Gastrocnemius medialis (tissue), 4 donors: ENCODE data around the gene C1orf185. TPM values are rescaled to one million over a fixed set of nuclear protein-coding genes. Genes with fewer than 3 reads are reported as not detected.

Experiments
- ATAC-seq, 2 donors: fragments of 150-250 bp; one replicate each; pipeline ENCODE4 v1.9.1; 2016
- DNase-seq, 2 donors: peaks; one replicate each; pipeline ENCODE4 v3.0.0-alpha.2; 2019
- H3K27ac ChIP-seq, 4 donors: fragments of 200-600 bp; sonication (generic); 1 replicate in 1 of 4; 2 replicates in 3 of 4; pipeline ENCODE4 v1.5.1; 2016 to 2018; ENCODE audit warnings: mild to moderate bottlenecking in 2 of 4, moderate library complexity in 1 of 4
- H3K27me3 ChIP-seq, 3 donors: fragments of 200-600 bp; sonication (generic) in 2 of 3; 1 replicate in 1 of 3; 2 replicates in 2 of 3; pipeline versions ENCODE4 v1.5.1 to v1.6.0; 2016 to 2019; ENCODE audit warnings: mild to moderate bottlenecking in 1 of 3, moderate library complexity in 1 of 3
- H3K36me3 ChIP-seq, 2 donors: fragments of 200-600 bp; sonication (generic) in 1 of 2; one replicate each; pipeline ENCODE4 v1.5.1; 2017 to 2018
- H3K4me1 ChIP-seq, 2 donors: fragments of 200-600 bp; sonication (generic) in 1 of 2; one replicate each; pipeline ENCODE4 v1.5.1; 2016 to 2017; ENCODE audit warnings: mild to moderate bottlenecking in 2 of 2
- H3K4me3 ChIP-seq, 4 donors: fragments of 200-600 bp; sonication (generic) in 3 of 4; 1 replicate in 1 of 4; 2 replicates in 3 of 4; pipeline ENCODE4 v1.5.1; 2016 to 2019; ENCODE audit warnings: mild to moderate bottlenecking in 2 of 4
- H3K9me3 ChIP-seq, 3 donors: fragments of 200-600 bp; sonication (generic) in 2 of 3; 1 replicate in 1 of 3; 2 replicates in 2 of 3; pipeline ENCODE4 v1.5.1; 2016 to 2019
- CTCF ChIP-seq, 5 experiments: fragments of 450-650 bp in 3 of 5; fragments of 200-600 bp in 2 of 5; sonication (generic) in 2 of 5; IDR thresholded peaks in 4 of 5; conservative IDR thresholded peaks in 1 of 5; 1 replicate in 4 of 5; 2 replicates in 1 of 5; pipeline ENCODE4 v1.5.1; 2016 to 2019; ENCODE audit warnings: antibody characterized with exemption in 5 of 5, mild to moderate bottlenecking in 3 of 5, moderate library complexity in 3 of 5
- POLR2A ChIP-seq, 2 donors: fragments of 450-650 bp; IDR thresholded peaks; one replicate each; pipeline ENCODE4 v1.6.1; 2017; ENCODE audit warnings: antibody characterized with exemption in 2 of 2, mild to moderate bottlenecking in 2 of 2, moderate library complexity in 2 of 2
- in situ Hi-C, 4 donors: fragments of 200-750 bp; cut with MboI; loops; one replicate each; pipeline versions ENCODE4 v1.15.0 to v1.8.0; 2017; ENCODE audit warnings: low sequenced_read_pairs in 4 of 4
- intact Hi-C: fragments of 100-400 bp; cut with DNase I; formaldehyde crosslinking; loops from one replicate; pipeline ENCODE4 v1.15.1; 2023; ENCODE audit warnings: low total_unique reads
- total RNA-seq, 4 donors: library from RNA; depleted of rRNA; stranded (reverse); fragments of >200 nt; gene quantifications; one replicate each; pipeline versions ENCODE4 v1.1.0 to v1.2.3, GENCODE V29; 2016

Gene C1orf185
- total RNA-seq, 4 donors from 2014 or later: not detected

- no peak for TF ChIP-seq POLR2A (IDR thresholded peaks at IDR 0.05)
- TF ChIP-seq CTCF (IDR thresholded peaks at IDR 0.05 in 4 of 5, conservative IDR thresholded peaks at IDR 0.05 in 1 of 5): no peak
- Histone ChIP-seq H3K27me3 (no peaks in the 10 kb centered on the region), H3K27ac (no peak overlapping the region), H3K9me3 (no peaks in the 10 kb centered on the region), H3K4me1 (no peaks in the 10 kb centered on the region), H3K36me3 (no peaks in the 10 kb centered on the region), H3K4me3 (no peak overlapping the region)
- intact Hi-C loops: no loop called here
- ATAC-seq (no peak), DNase-seq (no peak)
- in situ Hi-C loops: no loop called here
Observed at GRCh38 chr1:51165540-51165939, 63.5 kb downstream of the C1orf185 start.

- no peaks in the 10 kb centered on the region for H3K4me1 ChIP-seq
- no peaks in the 10 kb centered on the region for H3K36me3 ChIP-seq
- in situ Hi-C loops: no loop called here
- H3K4me3 ChIP-seq: no peak overlapping the region
- DNase-seq: no peak
- H3K9me3 ChIP-seq: no peaks in the 10 kb centered on the region
- TF ChIP-seq POLR2A (IDR thresholded peaks at IDR 0.05) (no peak), CTCF (IDR thresholded peaks at IDR 0.05 in 4 of 5, conservative IDR thresholded peaks at IDR 0.05 in 1 of 5) (no peak)
- no peak for ATAC-seq
- H3K27me3 ChIP-seq: no peaks in the 10 kb centered on the region
- H3K27ac ChIP-seq: no peak overlapping the region
- intact Hi-C loops: no loop called here
Observed at GRCh38 chr1:51168266-51168845, 66.3 kb downstream of the C1orf185 start.

GRCh38 chr1:51168936-51169335 is 66.9 kb downstream of the C1orf185 start:
- in situ Hi-C loops: no loop called here
- intact Hi-C loops: no loop called here
- Histone ChIP-seq H3K27me3 (no peaks in the 10 kb centered on the region), H3K4me1 (no peaks in the 10 kb centered on the region), H3K4me3 (no peak overlapping the region), H3K27ac (no peak overlapping the region), H3K36me3 (no peaks in the 10 kb centered on the region), H3K9me3 (no peaks in the 10 kb centered on the region)
- ATAC-seq (no peak), DNase-seq (no peak)
- TF ChIP-seq CTCF (IDR thresholded peaks at IDR 0.05 in 4 of 5, conservative IDR thresholded peaks at IDR 0.05 in 1 of 5) (no peak), POLR2A (IDR thresholded peaks at IDR 0.05) (no peak)

- DNase-seq (no peak), ATAC-seq (no peak)
- intact Hi-C loops (no loop called here), in situ Hi-C loops (no loop called here)
- Histone ChIP-seq H3K27ac (no peak overlapping the region), H3K9me3 (no peaks in the 10 kb centered on the region), H3K36me3 (no peaks in the 10 kb centered on the region), H3K4me1 (no peaks in the 10 kb centered on the region), H3K4me3 (no peak overlapping the region), H3K27me3 (no peaks in the 10 kb centered on the region)
- TF ChIP-seq POLR2A (IDR thresholded peaks at IDR 0.05) (no peak), CTCF (IDR thresholded peaks at IDR 0.05 in 4 of 5, conservative IDR thresholded peaks at IDR 0.05 in 1 of 5) (no peak)
Observed at GRCh38 chr1:51170342-51170741, 68.3 kb downstream of the C1orf185 start.

- in situ Hi-C loops: no loop called here
- intact Hi-C loops: no loop called here
- TF ChIP-seq POLR2A (IDR thresholded peaks at IDR 0.05) (no peak), CTCF (IDR thresholded peaks at IDR 0.05 in 4 of 5, conservative IDR thresholded peaks at IDR 0.05 in 1 of 5) (no peak)
- no peak for DNase-seq
- Histone ChIP-seq H3K27me3 (no peaks in the 10 kb centered on the region), H3K4me1 (no peaks in the 10 kb centered on the region), H3K9me3 (no peaks in the 10 kb centered on the region), H3K4me3 (no peak overlapping the region), H3K27ac (no peak overlapping the region), H3K36me3 (no peaks in the 10 kb centered on the region)
- no peak for ATAC-seq
Observed at GRCh38 chr1:51172811-51173210, 70.8 kb downstream of the C1orf185 start.
